Astrocyte of the cerebellum (primary cell): ENCODE data around the gene APPBP2.

Experiments
- DNase-seq: peaks from one replicate; pipeline ENCODE4 v3.0.0-alpha.2; 2011; ENCODE audit warnings: low read depth
- H3K4me3 ChIP-seq: 2 replicates; pipeline ENCODE4 v1.5.1; 2011; ENCODE audit warnings: mild to moderate bottlenecking, low read depth, low read length, moderate library complexity
- in situ Hi-C: cut with HindIII; loops from 2 replicates; pipeline ENCODE4 v1.10.0; 2017; ENCODE audit warnings: low sequenced_read_pairs
- TF ChIP-seq, protein P1 (sequence below): IDR thresholded peaks from 2 replicates; pipeline ENCODE4 v1.5.1; 2012; ENCODE audit warnings: low read length, low read depth, moderate library complexity, mild to moderate bottlenecking; ENCODE audit errors: missing control alignments

Gene APPBP2

DNA sequence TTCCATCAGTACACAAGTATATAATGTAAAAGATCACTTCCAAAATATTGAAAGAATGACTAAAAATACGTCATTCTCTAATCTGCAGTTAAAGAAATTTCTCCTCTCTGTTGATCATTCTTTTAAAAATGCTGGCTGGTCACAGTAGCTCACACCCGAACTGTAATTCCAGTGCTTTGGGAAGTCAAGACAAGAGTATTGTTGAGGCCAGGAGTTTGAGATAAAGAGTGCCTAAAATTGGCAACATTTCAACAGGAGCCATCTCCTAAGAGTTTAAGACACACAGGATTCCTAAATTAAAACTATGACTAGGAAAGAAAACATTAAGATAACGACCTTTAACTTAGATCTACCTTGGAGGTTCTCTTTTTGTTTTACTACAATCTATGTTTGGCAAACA, 129.6 kb downstream of the APPBP2 start:
- no peak for DNase-seq
- in situ Hi-C loops, result no loop called here
- H3K4me3 ChIP-seq, result no peak overlapping the region
- TF ChIP-seq, protein P1, sequence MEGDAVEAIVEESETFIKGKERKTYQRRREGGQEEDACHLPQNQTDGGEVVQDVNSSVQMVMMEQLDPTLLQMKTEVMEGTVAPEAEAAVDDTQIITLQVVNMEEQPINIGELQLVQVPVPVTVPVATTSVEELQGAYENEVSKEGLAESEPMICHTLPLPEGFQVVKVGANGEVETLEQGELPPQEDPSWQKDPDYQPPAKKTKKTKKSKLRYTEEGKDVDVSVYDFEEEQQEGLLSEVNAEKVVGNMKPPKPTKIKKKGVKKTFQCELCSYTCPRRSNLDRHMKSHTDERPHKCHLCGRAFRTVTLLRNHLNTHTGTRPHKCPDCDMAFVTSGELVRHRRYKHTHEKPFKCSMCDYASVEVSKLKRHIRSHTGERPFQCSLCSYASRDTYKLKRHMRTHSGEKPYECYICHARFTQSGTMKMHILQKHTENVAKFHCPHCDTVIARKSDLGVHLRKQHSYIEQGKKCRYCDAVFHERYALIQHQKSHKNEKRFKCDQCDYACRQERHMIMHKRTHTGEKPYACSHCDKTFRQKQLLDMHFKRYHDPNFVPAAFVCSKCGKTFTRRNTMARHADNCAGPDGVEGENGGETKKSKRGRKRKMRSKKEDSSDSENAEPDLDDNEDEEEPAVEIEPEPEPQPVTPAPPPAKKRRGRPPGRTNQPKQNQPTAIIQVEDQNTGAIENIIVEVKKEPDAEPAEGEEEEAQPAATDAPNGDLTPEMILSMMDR, result no peak

DNA sequence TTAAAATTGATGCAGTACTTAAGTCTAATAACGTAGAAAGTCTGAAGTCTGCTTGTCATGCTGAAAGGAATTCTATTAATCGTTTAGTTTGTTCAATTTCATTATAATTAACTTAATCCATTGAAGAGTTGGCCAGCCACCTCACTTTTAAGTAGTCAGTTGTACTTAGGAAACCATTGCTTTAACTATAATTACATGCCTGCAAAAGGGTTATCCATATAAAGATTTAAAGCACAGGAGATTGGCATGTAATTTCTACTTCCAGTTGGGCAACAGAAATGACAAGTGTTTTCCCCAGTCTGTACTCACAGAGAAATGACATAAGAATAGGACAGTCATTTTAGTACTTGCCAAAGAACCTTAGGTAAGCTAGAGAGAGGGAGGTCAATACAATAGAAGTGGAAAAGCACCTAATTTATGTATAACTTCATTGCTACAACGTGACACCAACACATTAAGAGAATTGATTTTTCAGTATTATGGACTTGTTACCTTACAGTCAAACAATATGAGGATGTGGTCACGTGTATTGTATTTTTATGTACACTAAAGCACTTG, 130.5 kb downstream of the APPBP2 start:
- DNase-seq, result no peak
- H3K4me3 ChIP-seq, result no peak overlapping the region
- in situ Hi-C loops, result no loop called here
- TF ChIP-seq, protein P1, result no peak

DNA sequence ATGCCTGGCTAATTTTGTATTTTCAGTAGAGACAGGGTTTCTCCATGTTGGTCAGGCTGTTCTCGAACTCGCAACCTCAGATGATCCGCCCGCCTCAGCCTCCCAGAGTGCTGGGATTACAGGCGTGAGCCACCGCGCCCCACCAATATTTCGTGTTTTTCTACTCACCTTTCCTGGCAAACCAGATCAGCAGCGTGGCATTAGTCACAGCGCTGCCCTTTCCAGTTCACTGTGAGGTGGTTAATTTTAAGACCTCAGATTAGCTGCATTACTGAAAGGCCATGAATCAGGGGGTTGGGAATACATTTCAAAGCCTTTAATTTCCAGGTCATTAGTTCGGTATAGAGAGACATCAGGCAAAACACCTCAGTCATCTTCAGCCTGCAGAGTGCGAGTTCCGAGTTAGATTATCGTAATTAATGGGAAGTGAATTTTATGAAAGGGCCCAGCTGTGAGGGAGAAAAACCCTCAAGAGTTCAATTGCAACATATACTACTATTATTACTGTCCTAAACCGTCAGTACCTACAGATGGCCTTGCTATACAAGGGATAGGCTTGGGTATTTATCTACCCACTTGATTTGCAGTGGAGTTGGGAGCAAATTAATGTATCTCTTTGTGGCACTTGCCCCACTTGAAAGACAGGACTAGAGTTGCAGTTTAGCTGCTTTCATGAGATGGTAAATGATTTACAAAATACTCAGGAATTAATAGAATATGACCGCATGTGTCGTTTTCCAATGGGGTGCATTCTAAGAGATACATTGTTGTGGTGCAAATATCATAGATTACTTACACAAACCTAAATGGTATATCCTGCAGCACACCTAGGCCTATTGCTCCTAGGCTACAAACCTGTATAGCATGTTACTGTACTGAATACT, 132.0 kb downstream of the APPBP2 start:
- TF ChIP-seq, protein P1, result no peak
- no peak for DNase-seq
- in situ Hi-C loops, result no loop called here
- no peak overlapping the region for H3K4me3 ChIP-seq
